ENCODE measurements around the gene STK26.
"Not testable (repeated sequence)": the region's sequence is repeated elsewhere in the genome, so short reads cannot be mapped to it uniquely, and the experiment has no call there.

STK26 gene

GRCh38 chrX:132022967-132023895, at the start of gene STK26:
Gene STK26, plus strand, starts transcription at chrX:132023302. Its CDS starts 316 bp downstream, at chrX:132023618.
- DNase-seq, result peak; percentile 87

DNA sequence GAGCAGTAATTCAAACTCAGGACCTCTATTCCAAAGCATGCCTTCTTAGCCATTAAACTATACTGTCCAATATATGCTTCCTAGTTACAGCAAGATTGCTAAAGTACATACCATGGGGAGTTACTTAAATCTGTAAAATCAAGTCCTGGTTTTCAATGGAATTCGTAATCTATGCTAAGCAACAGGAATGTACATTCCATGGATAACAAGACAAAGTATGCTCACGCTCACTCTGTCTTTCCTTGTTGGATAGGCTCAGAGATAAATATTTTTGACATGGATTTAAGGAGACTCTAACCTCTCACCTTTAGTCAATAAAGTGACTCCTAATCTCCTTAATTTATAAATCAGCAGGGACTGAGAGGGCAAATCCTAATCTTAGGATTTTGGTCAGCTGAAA, 47.3 kb upstream of the STK26 start:
- no peak for DNase-seq

DNA sequence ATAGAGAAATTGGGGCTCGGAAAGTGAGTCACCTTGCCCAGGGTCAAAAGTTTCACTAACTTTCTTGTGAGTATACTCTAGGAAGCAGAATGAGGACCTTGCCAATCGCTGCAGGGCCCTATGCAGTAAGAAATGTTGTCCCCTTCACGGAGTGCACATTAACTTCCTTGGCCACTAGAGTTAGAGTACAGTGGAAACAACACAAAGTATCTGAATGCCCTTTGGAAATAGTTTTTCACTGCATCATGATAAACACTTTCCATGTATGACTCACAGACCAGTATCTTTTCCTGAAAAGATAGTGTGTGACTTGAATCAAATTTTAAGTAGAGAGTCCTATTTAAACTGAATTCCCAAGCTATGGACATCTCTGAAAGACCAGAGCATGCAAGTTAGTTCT, 45.5 kb upstream of the STK26 start:
- DNase-seq, result no peak

- DNase-seq, result no peak
Measured at GRCh38 chrX:131979116-131979515, 44.0 kb upstream of the STK26 start.

GRCh38 chrX:131985526-131986049, 37.5 kb upstream of the STK26 start:
- no peak for DNase-seq

- DNase-seq, result no peak
Measured at GRCh38 chrX:131987252-131987651, 35.9 kb upstream of the STK26 start.

GRCh38 chrX:131988236-131988635, 34.9 kb upstream of the STK26 start:
- no peak for DNase-seq

DNA sequence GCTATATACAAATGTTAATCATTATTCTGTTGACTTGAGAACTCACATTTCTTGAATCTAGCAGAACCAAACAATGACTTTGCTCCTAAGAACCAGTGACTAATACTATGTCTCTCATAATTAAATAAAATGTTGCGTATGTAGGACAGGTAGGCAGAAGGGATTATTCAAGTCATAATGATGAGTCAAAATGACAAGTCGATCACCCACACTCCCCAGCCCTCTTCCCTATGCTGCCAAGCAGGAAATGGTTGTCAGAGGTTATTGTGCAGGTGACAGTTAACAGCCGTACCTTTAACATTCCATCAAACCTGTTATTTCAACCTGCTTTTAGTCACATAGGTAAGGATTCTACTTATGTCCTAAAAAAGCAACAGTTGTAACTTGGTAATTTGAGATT, 22.0 kb upstream of the STK26 start:
- DNase-seq, result no peak

GRCh38 chrX:132004728-132005127, 18.4 kb upstream of the STK26 start:
- DNase-seq, result no peak

- DNase-seq, result no peak
Measured at GRCh38 chrX:132009350-132009749, 13.8 kb upstream of the STK26 start.

DNA sequence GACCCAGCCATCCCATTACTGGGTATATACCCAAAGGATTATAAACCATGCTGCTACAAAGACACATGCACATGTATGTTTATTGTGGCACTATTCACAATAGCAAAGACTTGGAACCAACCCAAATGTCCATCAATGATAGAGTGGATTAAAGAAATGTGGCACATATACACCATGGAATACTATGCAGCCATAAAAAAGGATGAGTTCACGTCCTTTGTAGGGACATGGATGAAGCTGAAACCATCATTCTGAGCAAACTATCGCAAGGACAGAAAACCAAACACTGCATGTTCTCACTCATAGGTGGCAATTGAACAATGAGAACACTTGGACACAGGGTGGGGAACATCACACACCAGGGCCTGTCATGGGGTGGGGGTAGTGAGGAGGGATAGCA, 12.9 kb upstream of the STK26 start:
- not testable (repeated sequence) for DNase-seq

DNA sequence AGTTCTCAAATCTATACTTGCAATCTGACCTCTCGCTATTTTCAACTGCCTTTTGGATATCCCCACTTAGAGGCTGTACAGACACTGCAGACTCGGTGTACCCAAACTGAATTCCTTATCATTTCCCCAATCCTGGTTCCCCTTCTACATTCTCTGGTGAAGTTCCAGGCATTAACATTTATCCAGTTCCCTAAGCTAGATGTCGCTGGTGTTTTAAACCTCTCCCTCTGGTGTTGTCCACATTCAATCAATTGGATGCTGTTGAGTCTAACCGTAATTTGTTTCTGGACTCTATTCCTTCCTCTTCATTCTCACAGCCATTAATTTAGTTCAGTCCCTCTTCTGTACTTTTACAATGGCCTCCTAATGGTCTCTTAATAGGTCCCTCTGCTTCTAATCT, 7.2 kb upstream of the STK26 start:
- no peak for DNase-seq

DNA sequence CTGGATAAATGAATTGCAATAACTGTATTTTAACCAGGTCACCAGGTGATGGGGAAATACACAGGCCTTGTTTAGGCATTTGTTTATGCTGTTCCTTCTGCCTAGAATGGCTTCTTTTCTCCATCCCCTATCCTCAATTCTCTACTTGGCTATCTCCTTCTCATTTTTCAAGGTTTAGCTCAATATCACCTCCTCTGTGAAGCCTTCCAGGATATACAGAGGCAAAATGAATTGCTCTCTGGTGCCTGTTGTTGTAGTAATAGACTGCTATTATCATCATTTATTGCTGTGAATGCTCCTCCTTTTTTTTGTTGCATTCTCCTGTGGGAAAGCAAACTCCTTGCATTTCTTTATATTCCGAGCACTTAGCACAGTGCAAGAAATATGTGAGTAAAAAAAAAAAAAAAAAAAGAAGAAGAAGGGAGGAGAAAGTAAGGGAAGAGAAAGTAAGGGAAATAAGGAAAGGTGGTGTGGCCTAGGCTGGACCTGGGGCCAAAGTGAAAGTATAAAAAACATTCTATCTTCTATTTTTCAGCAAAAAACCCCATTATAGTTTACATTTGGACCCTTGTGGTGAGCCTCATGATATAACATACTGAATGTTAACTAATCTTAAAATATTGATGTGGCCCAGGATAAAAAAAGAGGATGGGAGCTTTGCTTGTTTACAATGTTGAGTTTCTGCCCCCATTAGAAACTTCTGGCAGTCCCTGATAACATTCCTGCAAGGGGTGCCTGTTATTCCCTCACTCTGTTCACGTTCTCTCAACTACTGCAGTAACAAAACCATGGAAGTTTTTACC, 6.3 kb upstream of the STK26 start:
- no peak for DNase-seq

DNA sequence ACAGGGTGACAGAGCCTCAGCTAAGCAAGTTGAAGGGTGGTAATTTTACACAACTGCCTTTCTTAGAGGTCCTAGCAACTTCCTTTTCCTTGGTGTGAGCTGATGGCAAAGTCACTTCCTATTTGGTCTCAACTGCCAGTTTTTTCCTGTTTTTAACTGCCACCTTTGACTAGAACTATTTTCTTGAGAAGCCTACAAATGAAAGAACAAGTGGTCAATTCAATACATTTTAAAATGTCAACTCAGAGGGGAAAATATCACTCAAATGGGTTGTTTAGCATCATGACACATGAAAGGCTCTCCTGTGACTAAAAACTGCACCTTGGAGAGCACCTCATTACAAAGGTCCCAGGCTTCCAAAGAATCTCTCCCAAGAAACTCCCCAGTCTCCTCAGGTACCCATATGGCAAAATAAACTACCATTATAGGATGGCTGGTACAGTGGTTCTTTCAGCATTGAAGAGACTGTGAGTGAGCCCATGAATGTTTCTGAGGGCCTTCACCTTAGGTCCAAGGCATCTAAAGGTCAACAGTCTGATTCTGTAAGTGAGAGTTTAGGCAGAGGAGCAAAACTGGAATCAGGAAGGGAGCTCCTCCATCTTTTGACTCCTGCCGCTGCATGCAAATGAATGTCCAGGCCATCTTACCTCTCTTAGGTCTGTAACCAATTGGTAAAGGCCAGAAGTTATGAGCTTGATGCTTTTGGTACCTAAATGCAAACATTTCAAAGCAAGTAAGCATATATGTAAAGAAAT, 5.5 kb upstream of the STK26 start:
- DNase-seq, result no peak

GRCh38 chrX:132022198-132022966, 720 bp upstream of the STK26 start:
- no peak for DNase-seq

DNA sequence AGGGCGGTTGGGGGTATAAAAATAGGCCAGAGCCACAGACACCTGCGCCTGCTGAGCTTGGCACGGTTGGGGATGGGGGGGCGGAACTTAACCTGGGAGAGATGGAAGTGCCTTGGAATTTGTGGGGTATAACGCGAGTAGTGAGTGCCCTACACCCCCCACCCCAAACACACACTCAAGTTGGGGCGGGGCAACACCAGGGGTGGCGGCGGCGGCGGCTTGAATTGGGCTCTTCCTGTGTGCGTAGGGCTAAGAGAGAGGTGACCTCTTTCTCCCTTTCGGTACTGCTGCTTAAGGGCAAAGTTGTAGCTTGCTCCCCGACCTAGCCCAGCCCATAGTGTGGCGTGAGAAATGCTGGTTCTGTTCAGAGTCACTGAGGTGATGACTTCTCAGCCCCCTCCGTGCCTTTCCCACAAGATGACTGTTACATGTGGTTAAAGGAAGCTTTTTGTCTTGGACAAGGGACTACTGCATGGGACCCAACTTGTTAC, 839 bp downstream of the STK26 start:
- peak; percentile 51 for DNase-seq

GRCh38 chrX:132025041-132025440, 1.9 kb downstream of the STK26 start:
- DNase-seq, result peak; percentile 32

- DNase-seq, result no peak
Measured at GRCh38 chrX:132030264-132030663, 7.2 kb downstream of the STK26 start.

- no peak for DNase-seq
Measured at GRCh38 chrX:132031867-132032266, 8.8 kb downstream of the STK26 start.

- no peak for DNase-seq
Measured at GRCh38 chrX:132033166-132033565, 10.1 kb downstream of the STK26 start.

GRCh38 chrX:132034648-132035047, 11.5 kb downstream of the STK26 start:
- DNase-seq, result no peak

DNA sequence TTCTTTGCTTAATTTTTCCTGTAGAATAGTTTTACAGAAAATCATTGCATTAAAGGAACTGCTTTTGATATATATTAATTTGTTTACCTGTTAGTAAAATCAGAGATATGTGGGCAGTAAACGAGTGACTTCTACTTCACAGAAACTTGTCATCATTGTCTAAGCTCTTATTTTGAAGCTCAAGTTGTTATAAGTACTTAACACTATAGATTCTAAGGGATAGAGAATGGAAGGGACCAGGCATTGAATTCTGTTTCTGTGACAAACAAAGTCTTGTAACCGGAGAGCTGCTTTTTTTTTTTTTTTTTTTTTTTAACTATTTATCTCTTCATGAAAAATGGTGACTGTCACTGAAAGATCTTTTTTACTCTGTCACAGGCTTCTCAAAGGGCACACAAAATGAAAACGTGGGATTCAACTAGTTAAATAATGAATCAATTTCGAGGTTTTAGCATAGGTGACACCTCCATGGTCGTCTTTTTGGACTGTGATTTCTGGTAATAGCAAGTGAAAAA, 14.4 kb downstream of the STK26 start:
- DNase-seq, result no peak

Data from left hindlimb (tissue), 1 donor.